GM18858 (cell line): ENCODE data around the gene MAN2A2.
"Not testable (repeated sequence)": the region's sequence is repeated elsewhere in the genome, so short reads cannot be mapped to it uniquely, and the experiment has no call there.

ENCODE experiments used
- ATAC-seq: cut with Tn5 transposase; IDR thresholded peaks from one replicate; pipeline ENCODE4 v1.9.1; 2021; ENCODE audit not compliant: unreplicated experiment

Gene MAN2A2

GRCh38 chr15:90917569-90917968 is 14.5 kb downstream of the MAN2A2 start:
- ATAC-seq: no peak

DNA sequence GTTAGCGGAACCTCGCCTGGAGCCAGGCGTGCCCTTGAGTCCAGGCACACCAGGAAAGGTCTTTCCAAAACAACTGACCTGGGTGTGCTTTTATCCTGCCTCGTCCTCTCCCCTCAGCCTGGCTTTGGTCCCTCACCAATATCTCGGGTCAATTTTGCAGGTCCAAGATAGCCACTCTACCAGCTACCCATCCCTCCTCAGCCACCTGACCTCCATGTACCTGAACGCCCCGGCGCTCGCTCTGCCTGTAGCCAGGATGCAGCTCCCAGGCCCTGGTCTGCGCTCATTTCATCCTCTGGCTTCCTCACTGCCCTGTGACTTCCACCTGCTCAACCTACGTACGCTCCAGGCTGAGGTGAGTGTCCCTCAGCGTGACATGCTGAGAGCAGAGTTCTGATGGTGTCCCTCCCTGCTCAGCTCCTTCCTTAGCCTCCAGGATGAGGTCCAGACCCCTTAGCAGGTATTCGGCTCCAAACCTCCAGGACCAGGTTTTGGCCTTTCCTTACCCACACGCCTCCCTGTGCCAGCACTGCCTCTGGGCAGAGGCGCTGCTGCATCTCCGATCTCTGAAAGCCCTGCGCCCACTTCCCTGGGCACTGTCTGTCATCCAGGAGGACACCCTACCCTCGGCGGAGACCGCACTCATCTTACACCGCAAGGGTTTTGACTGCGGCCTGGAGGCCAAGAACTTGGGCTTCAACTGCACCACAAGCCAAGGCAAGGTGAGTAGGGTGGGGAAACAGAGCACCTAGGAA is 15.1 kb downstream of the MAN2A2 start:
- ATAC-seq: no peak

DNA sequence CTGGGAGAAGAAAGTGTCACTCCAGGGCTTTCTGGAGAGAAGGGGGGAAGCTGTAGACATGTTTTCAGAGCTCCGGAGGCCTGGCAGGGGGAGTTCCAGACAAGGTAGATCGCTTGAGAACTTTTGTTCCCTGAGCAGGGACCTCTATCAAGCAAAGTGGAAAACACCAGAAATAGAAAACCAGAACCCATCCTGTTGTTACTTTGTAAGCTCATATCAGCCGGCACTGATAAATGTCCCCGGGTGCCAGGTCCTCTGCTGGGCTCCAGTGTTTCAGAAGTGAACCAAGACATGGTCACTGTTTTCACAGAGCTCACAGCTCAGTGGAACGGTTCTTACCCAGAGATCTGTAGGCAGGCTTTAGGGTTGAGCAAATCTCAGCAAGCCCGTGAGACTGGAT is 15.7 kb downstream of the MAN2A2 start:
- ATAC-seq: no peak

- no peak for ATAC-seq
These were observed 18.8 kb downstream of the MAN2A2 start for GRCh38 chr15:90921887-90922286.

DNA sequence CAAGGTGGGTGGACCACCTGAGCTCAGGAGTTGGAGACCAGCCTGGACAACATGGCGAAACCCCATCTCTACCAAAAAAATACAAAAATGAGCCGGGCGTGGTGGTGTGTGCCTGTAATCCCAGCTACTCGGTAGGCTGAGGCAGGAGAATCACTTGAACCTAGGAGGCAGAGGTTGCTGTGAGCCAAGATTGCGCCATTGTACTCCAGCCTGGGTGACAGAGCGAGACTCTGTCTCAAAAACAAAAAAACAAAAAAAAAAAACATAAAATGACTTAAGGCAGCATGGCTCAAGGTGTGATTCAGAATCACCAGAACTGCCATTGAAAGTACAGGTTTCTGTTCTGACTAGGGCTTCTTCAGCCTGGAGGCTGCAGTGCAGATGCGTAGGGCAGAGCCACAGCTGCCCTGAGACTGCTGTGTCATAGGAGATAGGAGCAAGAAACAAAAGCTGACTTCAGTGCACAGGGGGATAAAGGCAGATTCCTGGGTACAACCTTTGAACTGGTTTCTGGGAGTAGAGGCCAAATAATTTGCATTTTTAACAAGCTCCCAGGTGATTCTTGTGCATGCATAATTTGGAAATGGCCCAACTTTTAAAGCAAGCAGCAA is 19.7 kb downstream of the MAN2A2 start:
- peak; percentile 88 for ATAC-seq

GRCh38 chr15:90924375-90924774 is 21.3 kb downstream of the MAN2A2 start:
- peak; percentile 67 for ATAC-seq

GRCh38 chr15:90926766-90927165 is 23.7 kb downstream of the MAN2A2 start:
- ATAC-seq: not testable (repeated sequence)

- not testable (repeated sequence) for ATAC-seq
These were observed 25.0 kb downstream of the MAN2A2 start for GRCh38 chr15:90928106-90928505.

- ATAC-seq: no peak
These were observed 26.3 kb downstream of the MAN2A2 start for GRCh38 chr15:90929246-90930019.

- no peak for ATAC-seq
These were observed 27.9 kb downstream of the MAN2A2 start for GRCh38 chr15:90930861-90931574.

- ATAC-seq: no peak
These were observed 28.4 kb downstream of the MAN2A2 start for GRCh38 chr15:90931575-90931827.

GRCh38 chr15:90931828-90932659 is 28.9 kb downstream of the MAN2A2 start, which contains the start of gene HDDC3:
TSS of gene HDDC3 (minus strand) at chr15:90932549. CDS start at chr15:90932540, 9 bp downstream.
- ATAC-seq: peak; percentile 39

GRCh38 chr15:90932660-90932991 is 29.5 kb downstream of the MAN2A2 start:
- ATAC-seq: no peak

DNA sequence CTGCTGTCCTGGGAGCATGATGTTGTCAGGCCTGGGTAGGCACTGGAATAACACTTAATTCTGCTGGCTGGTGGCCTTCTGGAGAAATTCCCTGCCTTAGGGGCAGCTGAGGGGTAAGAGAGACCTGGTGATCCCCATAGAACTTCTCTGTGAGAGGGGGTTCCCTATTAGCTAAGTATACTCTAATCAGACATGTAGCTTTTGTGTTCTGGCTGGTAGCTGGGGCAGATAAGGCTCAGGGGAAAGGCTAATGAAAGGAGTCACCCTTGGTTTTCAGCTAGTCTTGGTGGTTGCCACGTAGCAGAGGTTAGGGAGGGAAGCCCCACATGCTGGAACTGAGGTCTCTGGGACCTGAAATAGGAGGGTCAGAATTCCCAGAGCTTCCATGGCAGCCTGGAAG is 30.2 kb downstream of the MAN2A2 start:
- ATAC-seq: no peak

DNA sequence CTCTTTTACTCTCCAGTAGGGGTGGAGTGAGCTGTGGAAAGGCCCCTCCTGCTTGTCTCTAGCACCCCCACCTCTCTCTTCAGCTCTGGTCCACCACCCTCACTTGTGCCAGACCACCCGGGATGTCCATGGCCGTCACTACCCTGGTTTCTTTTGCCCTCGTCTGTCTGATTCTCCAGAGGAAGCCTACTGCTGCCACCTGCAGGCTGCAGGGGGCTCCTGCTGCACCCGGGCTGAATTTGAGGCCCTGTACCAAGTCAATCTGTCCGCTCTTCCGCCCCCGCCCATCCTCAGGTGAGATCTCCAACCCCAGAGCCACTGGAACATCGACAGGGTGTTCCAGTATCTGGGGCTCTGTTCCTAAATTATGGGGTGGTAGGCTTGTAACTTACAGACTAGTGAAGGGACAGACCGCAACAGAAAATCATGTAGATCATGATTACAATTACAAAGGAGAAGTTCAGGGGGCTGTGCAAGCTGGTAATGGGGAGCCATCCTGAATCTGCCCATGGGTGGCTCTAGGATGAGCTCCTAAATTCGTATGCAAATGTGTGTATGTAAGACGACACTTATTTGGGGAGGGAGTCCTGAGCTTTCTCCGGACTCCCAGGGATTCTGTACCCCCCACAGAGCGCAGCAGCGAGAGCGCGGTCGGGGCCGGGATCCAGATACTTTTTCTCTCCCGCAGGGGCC is 31.3 kb downstream of the MAN2A2 start:
- no peak for ATAC-seq

- ATAC-seq: peak; percentile 42
These were observed 32.0 kb downstream of the MAN2A2 start, which contains the start of gene UNC45A for GRCh38 chr15:90934949-90935751. TSS of gene UNC45A (plus strand) at chr15:90935285. CDS start at chr15:90935325, 40 bp downstream.

DNA sequence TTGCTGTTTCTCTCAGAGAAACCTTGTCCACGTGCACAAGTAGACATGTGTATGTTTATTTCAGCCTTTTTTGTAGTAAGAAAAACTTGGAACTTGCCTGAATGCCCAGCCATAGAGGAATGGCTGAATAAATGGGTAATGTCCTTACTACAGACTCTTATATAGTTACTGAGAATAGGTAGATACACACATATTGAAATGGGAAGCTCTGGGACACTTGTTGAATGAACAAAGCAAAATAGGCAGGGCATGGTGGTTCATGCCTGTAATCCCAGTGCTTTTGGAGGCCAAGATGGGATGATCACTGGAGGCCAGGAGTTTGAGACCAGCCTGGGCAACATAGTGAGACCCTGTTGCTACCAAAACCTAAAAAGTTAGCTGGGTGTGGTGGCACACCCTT is 33.7 kb downstream of the MAN2A2 start:
- ATAC-seq: no peak

- ATAC-seq: no peak
These were observed 35.2 kb downstream of the MAN2A2 start for GRCh38 chr15:90938261-90938660.

DNA sequence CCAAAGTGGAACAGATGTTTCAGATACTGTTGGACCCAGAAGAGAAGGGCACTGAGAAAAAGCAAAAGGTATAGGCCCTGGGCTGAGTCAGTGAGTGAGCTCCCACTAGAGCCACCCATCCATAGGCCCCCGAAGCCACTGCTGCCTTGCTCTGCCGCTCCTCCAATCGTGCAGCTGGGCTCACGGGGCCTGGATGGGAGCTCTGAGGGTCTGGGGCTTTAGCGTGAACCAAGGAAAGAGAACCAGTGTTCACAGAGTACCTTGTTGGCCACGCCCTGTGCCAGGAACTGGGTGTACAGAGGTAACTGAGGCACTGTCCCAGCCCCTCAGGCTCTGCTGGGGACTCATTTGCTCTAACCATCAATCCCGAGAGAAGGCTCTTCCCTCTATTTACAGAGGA is 36.7 kb downstream of the MAN2A2 start:
- no peak for ATAC-seq
